Prostate gland (tissue), 2 donors: Measurements from ENCODE around the gene GLIS1.

ENCODE experiments used
- POLR2A ChIP-seq: fragments of 450-650 bp; IDR thresholded peaks from one replicate; pipeline ENCODE4 v1.6.1; 2016; ENCODE audit warnings: antibody characterized with exemption, mild to moderate bottlenecking
- POLR2AphosphoS5 ChIP-seq: sonication (generic); formaldehyde crosslinking; IDR thresholded peaks from one replicate; pipeline ENCODE4 v1.6.1; 2017; ENCODE audit warnings: antibody characterized with exemption
- TF ChIP-seq, protein P1 (sequence below), 4 experiments: fragments of 200-600 bp in 2 of 4; fragments of 450-650 bp in 2 of 4; sonication (generic) in 2 of 4; IDR thresholded peaks; 1 replicate in 3 of 4; 2 replicates in 1 of 4; pipeline ENCODE4 v1.5.1; 2016 to 2019; ENCODE audit warnings: antibody characterized with exemption in 4 of 4, mild to moderate bottlenecking in 2 of 4, moderate library complexity in 2 of 4

DNA sequence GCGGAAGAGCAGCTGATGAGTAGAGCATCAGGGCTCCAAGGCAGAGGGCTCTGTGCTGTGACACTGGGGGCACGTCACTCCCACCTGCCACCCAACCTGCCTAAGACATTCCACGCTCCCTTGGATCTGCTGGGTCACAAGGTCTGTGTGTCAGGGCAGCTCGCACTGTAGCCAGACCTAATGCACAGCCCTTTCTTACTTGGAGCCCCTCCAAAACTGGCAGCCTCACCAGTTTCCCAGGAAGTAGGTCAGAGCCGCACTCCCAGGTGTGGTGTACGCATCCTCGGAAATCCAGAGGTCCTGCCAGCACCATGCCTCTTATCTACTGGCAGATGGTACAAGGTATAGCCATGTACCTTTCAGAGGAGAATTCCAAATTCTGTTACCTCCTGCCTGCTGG, 257.5 kb downstream of the GLIS1 start:
- TF ChIP-seq, protein P1, sequence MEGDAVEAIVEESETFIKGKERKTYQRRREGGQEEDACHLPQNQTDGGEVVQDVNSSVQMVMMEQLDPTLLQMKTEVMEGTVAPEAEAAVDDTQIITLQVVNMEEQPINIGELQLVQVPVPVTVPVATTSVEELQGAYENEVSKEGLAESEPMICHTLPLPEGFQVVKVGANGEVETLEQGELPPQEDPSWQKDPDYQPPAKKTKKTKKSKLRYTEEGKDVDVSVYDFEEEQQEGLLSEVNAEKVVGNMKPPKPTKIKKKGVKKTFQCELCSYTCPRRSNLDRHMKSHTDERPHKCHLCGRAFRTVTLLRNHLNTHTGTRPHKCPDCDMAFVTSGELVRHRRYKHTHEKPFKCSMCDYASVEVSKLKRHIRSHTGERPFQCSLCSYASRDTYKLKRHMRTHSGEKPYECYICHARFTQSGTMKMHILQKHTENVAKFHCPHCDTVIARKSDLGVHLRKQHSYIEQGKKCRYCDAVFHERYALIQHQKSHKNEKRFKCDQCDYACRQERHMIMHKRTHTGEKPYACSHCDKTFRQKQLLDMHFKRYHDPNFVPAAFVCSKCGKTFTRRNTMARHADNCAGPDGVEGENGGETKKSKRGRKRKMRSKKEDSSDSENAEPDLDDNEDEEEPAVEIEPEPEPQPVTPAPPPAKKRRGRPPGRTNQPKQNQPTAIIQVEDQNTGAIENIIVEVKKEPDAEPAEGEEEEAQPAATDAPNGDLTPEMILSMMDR (IDR thresholded peaks at IDR 0.05), result no peak
- no peak for TF ChIP-seq POLR2AphosphoS5
- TF ChIP-seq POLR2A, result no peak
